Measurements from ENCODE around the gene CYP4A22.

DNA sequence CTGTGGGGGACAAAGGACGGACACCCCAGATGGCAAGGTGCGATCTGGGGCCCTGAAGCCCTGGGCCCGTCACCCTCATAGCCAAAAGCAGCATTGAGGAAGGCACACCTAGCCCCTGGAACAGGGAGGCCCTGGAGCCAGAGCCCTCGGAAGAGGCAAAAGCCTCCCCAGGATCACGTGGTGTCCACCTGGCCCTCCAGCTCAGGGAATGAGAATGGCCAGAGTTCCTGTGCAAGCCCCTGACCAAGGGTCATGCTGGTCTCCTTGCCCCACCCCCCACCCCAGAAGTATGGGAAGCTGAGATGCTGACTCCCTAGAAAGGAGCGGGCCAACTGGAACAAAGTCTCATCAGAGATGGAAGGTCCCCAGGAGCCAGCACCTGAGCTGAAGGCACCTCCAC, 53.6 kb downstream of the CYP4A22 start:
- no peak for TF ChIP-seq EGR1 (IDR thresholded peaks at IDR 0.05)
- no peak for TF ChIP-seq EP300 (IDR thresholded peaks at IDR 0.05; ENCODE audit: borderline replicate concordance)
- no peak for TF ChIP-seq TEAD4 (IDR thresholded peaks at IDR 0.05)
- no peak for TF ChIP-seq USF1 (IDR thresholded peaks at IDR 0.05)
- no peak for TF ChIP-seq TAF1 (IDR thresholded peaks at IDR 0.05; ENCODE audit: low read depth)
- no peak for TF ChIP-seq REST (IDR thresholded peaks at IDR 0.05; ENCODE audit: low read depth)
- TF ChIP-seq CEBPB (IDR thresholded peaks at IDR 0.05) = no peak
- TF ChIP-seq MAX (IDR thresholded peaks at IDR 0.05) = no peak

Data from Ishikawa (cell line).